Type B pancreatic cell (in vitro differentiated cells): ENCODE data around the gene MAOA. TPM values are rescaled to one million over a fixed set of nuclear protein-coding genes. Genes with fewer than 3 reads are reported as not detected.

Experiments
- DNase-seq: peaks from one replicate; pipeline ENCODE4 v3.0.0; 2021; ENCODE audit warnings: mixed read lengths; ENCODE audit not compliant: unreplicated experiment; ENCODE audit errors: extremely low spot score
- H3K27ac Mint-ChIP-seq: 2 replicates; pipeline ENCODE4 v1.8.0; 2021; ENCODE audit warnings: mild to moderate bottlenecking, mixed read lengths
- H3K27me3 Mint-ChIP-seq: 2 replicates; pipeline ENCODE4 v1.8.0; 2021; ENCODE audit warnings: mixed read lengths
- H3K36me3 Mint-ChIP-seq: 2 replicates; pipeline ENCODE4 v1.8.0; 2021; ENCODE audit warnings: mixed read lengths
- H3K4me1 Mint-ChIP-seq: one replicate; pipeline ENCODE4 v1.8.0; 2021; ENCODE audit warnings: mixed read lengths; ENCODE audit not compliant: unreplicated experiment
- H3K4me3 Mint-ChIP-seq: 2 replicates; pipeline ENCODE4 v1.8.0; 2021; ENCODE audit warnings: mild to moderate bottlenecking, mixed read lengths
- H3K9me3 Mint-ChIP-seq: 2 replicates; pipeline ENCODE4 v1.8.0; 2021; ENCODE audit warnings: mixed read lengths
- CTCF ChIP-seq: fragments of 200-600 bp; sonication (generic); conservative IDR thresholded peaks from 2 replicates; pipeline ENCODE4 v1.5.0; 2021; ENCODE audit warnings: antibody characterized with exemption, mild to moderate bottlenecking
- total RNA-seq: library from RNA; stranded (reverse); gene quantifications from 2 replicates; pipeline ENCODE4 v1.2.1, GENCODE V29; 2021; ENCODE audit warnings: low replicate concordance

The MAOA gene
- total RNA-seq, 1 donor from 2014 or later = 18.9 TPM

GRCh38 chrX:43641691-43642090, 14.4 kb upstream of the MAOA start:
- H3K27ac Mint-ChIP-seq = no peak overlapping the region
- no peak for DNase-seq
- H3K4me3 Mint-ChIP-seq = no peak overlapping the region
- no peak for TF ChIP-seq CTCF
- no peaks in the 10 kb centered on the region for H3K27me3 Mint-ChIP-seq
- H3K4me1 Mint-ChIP-seq = peaks cover 15% of the 10 kb centered on the region
- H3K9me3 Mint-ChIP-seq = no peaks in the 10 kb centered on the region
- no peaks in the 10 kb centered on the region for H3K36me3 Mint-ChIP-seq

GRCh38 chrX:43643201-43643600, 12.9 kb upstream of the MAOA start:
- Mint-ChIP-seq H3K27me3 (no peaks in the 10 kb centered on the region), H3K4me1 (peaks cover 15% of the 10 kb centered on the region), H3K4me3 (no peak overlapping the region), H3K27ac (no peak overlapping the region), H3K9me3 (no peaks in the 10 kb centered on the region), H3K36me3 (no peaks in the 10 kb centered on the region)
- DNase-seq = no peak
- no peak for TF ChIP-seq CTCF

- peaks cover 15% of the 10 kb centered on the region for H3K4me1 Mint-ChIP-seq
- no peaks in the 10 kb centered on the region for H3K36me3 Mint-ChIP-seq
- DNase-seq = no peak
- H3K9me3 Mint-ChIP-seq = no peaks in the 10 kb centered on the region
- no peak for TF ChIP-seq CTCF
- no peak overlapping the region for H3K4me3 Mint-ChIP-seq
- H3K27me3 Mint-ChIP-seq = no peaks in the 10 kb centered on the region
- no peak overlapping the region for H3K27ac Mint-ChIP-seq
Measured at GRCh38 chrX:43643662-43644061, 12.4 kb upstream of the MAOA start.

GRCh38 chrX:43644124-43644701, 11.9 kb upstream of the MAOA start:
- H3K9me3 Mint-ChIP-seq = no peaks in the 10 kb centered on the region
- peaks cover 15% of the 10 kb centered on the region for H3K4me1 Mint-ChIP-seq
- H3K27me3 Mint-ChIP-seq = no peaks in the 10 kb centered on the region
- DNase-seq = no peak
- H3K4me3 Mint-ChIP-seq = no peak overlapping the region
- H3K27ac Mint-ChIP-seq = no peak overlapping the region
- no peak for TF ChIP-seq CTCF
- H3K36me3 Mint-ChIP-seq = no peaks in the 10 kb centered on the region

- no peak for DNase-seq
- no peaks in the 10 kb centered on the region for H3K27me3 Mint-ChIP-seq
- no peaks in the 10 kb centered on the region for H3K9me3 Mint-ChIP-seq
- no peak for TF ChIP-seq CTCF
- H3K4me3 Mint-ChIP-seq = no peak overlapping the region
- peaks cover 15% of the 10 kb centered on the region for H3K4me1 Mint-ChIP-seq
- no peaks in the 10 kb centered on the region for H3K36me3 Mint-ChIP-seq
- no peak overlapping the region for H3K27ac Mint-ChIP-seq
Measured at GRCh38 chrX:43646800-43647199, 9.3 kb upstream of the MAOA start.
